ENCODE data around the gene APOBEC3G.

DNA sequence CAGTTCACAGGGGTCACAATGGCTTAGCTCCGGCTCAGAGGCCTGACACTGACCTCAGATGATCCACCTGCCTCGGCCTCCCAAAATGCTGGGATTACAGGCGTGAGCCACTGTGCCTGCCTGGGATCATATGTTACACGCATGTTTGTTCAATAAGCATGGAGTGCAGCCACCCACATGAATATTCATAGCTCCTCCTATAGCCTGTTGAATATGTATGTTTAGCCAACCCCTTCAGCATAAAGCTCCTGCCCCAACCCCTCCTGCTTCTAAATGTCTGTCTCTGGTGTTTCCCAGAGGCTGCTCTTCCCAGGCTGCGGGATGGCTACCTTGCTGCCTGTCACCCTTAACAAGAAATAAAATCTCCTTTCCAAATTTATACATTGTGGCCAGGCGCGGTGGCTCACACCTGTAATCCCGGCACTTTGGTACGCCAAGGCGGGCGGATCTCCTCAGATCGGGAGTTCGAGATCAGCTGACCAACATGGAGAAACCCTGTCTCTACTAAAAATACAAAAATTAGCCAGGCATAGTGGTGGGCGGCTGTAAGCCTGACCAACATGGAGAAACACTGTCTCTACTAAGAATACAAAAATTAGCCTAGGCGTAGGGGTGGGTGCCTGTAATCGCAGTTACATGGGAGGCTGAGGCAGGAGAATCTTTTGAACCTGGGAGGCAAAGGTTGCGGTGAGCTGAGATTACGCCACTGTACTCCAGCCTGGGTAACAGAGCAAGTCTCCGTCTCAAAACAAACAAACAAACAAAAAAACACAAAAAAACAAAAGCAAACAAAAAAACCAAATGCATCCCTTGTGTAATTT is 37.6 kb upstream of the APOBEC3G start:
- no peak for TF ChIP-seq NFRKB (IDR thresholded peaks at IDR 0.05)
- TF ChIP-seq, protein P1, sequence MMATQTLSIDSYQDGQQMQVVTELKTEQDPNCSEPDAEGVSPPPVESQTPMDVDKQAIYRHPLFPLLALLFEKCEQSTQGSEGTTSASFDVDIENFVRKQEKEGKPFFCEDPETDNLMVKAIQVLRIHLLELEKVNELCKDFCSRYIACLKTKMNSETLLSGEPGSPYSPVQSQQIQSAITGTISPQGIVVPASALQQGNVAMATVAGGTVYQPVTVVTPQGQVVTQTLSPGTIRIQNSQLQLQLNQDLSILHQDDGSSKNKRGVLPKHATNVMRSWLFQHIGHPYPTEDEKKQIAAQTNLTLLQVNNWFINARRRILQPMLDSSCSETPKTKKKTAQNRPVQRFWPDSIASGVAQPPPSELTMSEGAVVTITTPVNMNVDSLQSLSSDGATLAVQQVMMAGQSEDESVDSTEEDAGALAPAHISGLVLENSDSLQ (IDR thresholded peaks at IDR 0.05): no peak
- TF ChIP-seq BHLHE40 (IDR thresholded peaks at IDR 0.05; ENCODE audit: borderline replicate concordance): no peak
- no peak for TF ChIP-seq ELF4 (IDR thresholded peaks at IDR 0.05)
- no peak for TF ChIP-seq TARDBP (IDR thresholded peaks at IDR 0.05)

Data from HEK293T (cell line).